K562 (cell line): ENCODE measurements around the gene SIMC1. TPM values are rescaled to one million over a fixed set of nuclear protein-coding genes. Genes with fewer than 3 reads are reported as not detected.

Experiments used
- ARID1B ChIP-seq: fragments of 450-650 bp; IDR thresholded peaks from 2 replicates; pipeline ENCODE4 v1.6.1; 2016; ENCODE audit warnings: antibody characterized with exemption, mild to moderate bottlenecking, inconsistent platforms
- BHLHE40 ChIP-seq: IDR thresholded peaks from 2 replicates; pipeline ENCODE4 v1.6.1; 2011; ENCODE audit warnings: low read length, improper control_type of control experiment
- BRD9 ChIP-seq: fragments of 450-650 bp; IDR thresholded peaks from 2 replicates; pipeline ENCODE4 v1.6.1; 2018; ENCODE audit warnings: low read depth; ENCODE audit not compliant: partially characterized antibody
- C11orf30 ChIP-seq: fragments of 450-650 bp; IDR thresholded peaks from 2 replicates; pipeline ENCODE4 v1.6.1; 2016; ENCODE audit warnings: low read depth, mild to moderate bottlenecking
- CHCHD3 ChIP-seq: fragments of 250-450 bp; sonication (Bioruptor Pico); IDR thresholded peaks from 2 replicates; pipeline ENCODE4 v2.1.2; 2022; ENCODE audit warnings: mild to moderate bottlenecking
- CREB3L1 ChIP-seq: fragments of 450-650 bp; IDR thresholded peaks from 2 replicates; pipeline ENCODE4 v1.6.1; 2014; ENCODE audit warnings: low read depth, mild to moderate bottlenecking, moderate library complexity, borderline replicate concordance
- ESRRB ChIP-seq: fragments of 250-450 bp; sonication (Bioruptor Pico); IDR thresholded peaks from 2 replicates; pipeline ENCODE4 v1.5.0; 2020; ENCODE audit warnings: mild to moderate bottlenecking, moderate library complexity, borderline replicate concordance
- GTF2E2 ChIP-seq: fragments of 200-800 bp; sonication (Bioruptor generic); IDR thresholded peaks from 2 replicates; pipeline ENCODE4 v1.6.1; 2016; ENCODE audit warnings: missing genetic modification characterization, missing compliant biosample characterization
- IFI16 ChIP-seq: fragments of 250-450 bp; sonication (Bioruptor Pico); IDR thresholded peaks from 2 replicates; pipeline ENCODE4 v2.1.2; 2022; ENCODE audit warnings: mild to moderate bottlenecking, inconsistent platforms
- IRF2 ChIP-seq: sonication (generic); formaldehyde crosslinking; IDR thresholded peaks from 2 replicates; pipeline ENCODE4 v1.8.1; 2022; ENCODE audit warnings: mild to moderate bottlenecking, missing genetic modification reagents
- KDM1A ChIP-seq, 2 experiments: fragments of 450-650 bp; IDR thresholded peaks; 2 replicates each; pipeline ENCODE4 v1.6.1; 2016; ENCODE audit warnings: mild to moderate bottlenecking in 2 of 2
- MLX ChIP-seq, 2 experiments: fragments of 450-650 bp in 1 of 2; sonication (generic) in 1 of 2; formaldehyde crosslinking; conservative IDR thresholded peaks; 2 replicates each; pipeline versions ENCODE4 v1.4.0 to v1.8.1; 2020 to 2022; ENCODE audit warnings: mild to moderate bottlenecking in 1 of 2, missing genetic modification reagents in 1 of 2
- NCOR1 ChIP-seq: fragments of 450-650 bp; IDR thresholded peaks from 2 replicates; pipeline ENCODE4 v1.6.1; 2016; ENCODE audit warnings: mild to moderate bottlenecking, moderate library complexity
- SIX5 ChIP-seq, 2 experiments: IDR thresholded peaks; 2 replicates each; pipeline ENCODE4 v1.6.1; 2011; ENCODE audit warnings: low read length in 2 of 2, borderline replicate concordance in 1 of 2, low read depth in 1 of 2, mild to moderate bottlenecking in 1 of 2, moderate library complexity in 1 of 2; ENCODE audit not compliant: insufficient read depth in 1 of 2
- THAP7 ChIP-seq: fragments of 250-450 bp; sonication (Bioruptor Pico); IDR thresholded peaks from 2 replicates; pipeline ENCODE4 v1.5.0; 2021
- ZNF23 ChIP-seq: fragments of 250-450 bp; sonication (Bioruptor Pico); IDR thresholded peaks from 2 replicates; pipeline ENCODE4 v1.4.0; 2020; ENCODE audit warnings: mild to moderate bottlenecking
- ZNF431 ChIP-seq: sonication (generic); formaldehyde crosslinking; IDR thresholded peaks from 2 replicates; pipeline ENCODE4 v1.8.0; 2022; ENCODE audit warnings: mild to moderate bottlenecking, missing genetic modification reagents
- ZNF780A ChIP-seq: fragments of 250-450 bp; sonication (Bioruptor Pico); IDR thresholded peaks from 2 replicates; pipeline ENCODE4 v1.5.0; 2021; ENCODE audit warnings: mild to moderate bottlenecking
- polyA plus RNA-seq, 8 experiments: library from polyadenylated mRNA; depleted of rRNA in 4 of 8; stranded (reverse) in 5 of 8; unstranded in 3 of 8; fragments of >200 nt; fragmentation: Nextera tagmentation in 2 of 8; fragmentation: Illumina TruSeq in 1 of 8; extraction: Ambion mirVana in 2 of 8; extraction: Trizol in 1 of 8; gene quantifications; 2 replicates each; pipeline versions ENCODE4 v1.2.1 to v1.2.3, GENCODE V29; 2011 to 2014; ENCODE audit warnings: inconsistent platforms in 1 of 8, missing spikeins in 1 of 8
- total RNA-seq, 7 experiments: library from RNA; depleted of rRNA in 6 of 7; stranded (reverse); fragments of >200 nt in 6 of 7; fragmentation: Illumina TruSeq in 2 of 7; extraction: Trizol in 2 of 7; gene quantifications; 2 replicates each; pipeline versions ENCODE4 v1.2.1 to v1.2.3, GENCODE V29; 2011 to 2021; ENCODE audit warnings: low replicate concordance in 1 of 7

Gene SIMC1
- total and polyA plus RNA-seq, 9 of the 15 experiments (the other 6 are each of a cell fraction or from before 2014, with no cell fraction given) = 7.2 to 36.3 (median 14.7) TPM

- TF ChIP-seq CREB3L1 = peak; percentile 94
- 0 out of 2 replicates have a peak, but pooled peaks have one; percentile 63 for TF ChIP-seq CHCHD3
- TF ChIP-seq THAP7 (CRISPR knock-in tag) = peak; percentile 91
- TF ChIP-seq ZNF23 (CRISPR knock-in tag) = no peak
- peak; percentile 54 for TF ChIP-seq BRD9
- peak; percentile 33; the same call in 1 of the 2 replicates for TF ChIP-seq ZNF431
- TF ChIP-seq IRF2 (CRISPR knock-in tag) = no peak
- peak; percentile 59 for TF ChIP-seq ARID1B
- no peak for TF ChIP-seq MLX (CRISPR knock-in tag; conservative IDR thresholded peaks at IDR 0.05)
- TF ChIP-seq GTF2E2 (tag) = peak; percentile 95
- peak; percentile 81 to 86 for TF ChIP-seq SIX5 (IDR thresholded peaks at IDR 0.05; ENCODE audit: borderline replicate concordance in 1 of 2, insufficient read depth in 1 of 2, low read depth in 1 of 2, low read length in 2 of 2)
- TF ChIP-seq IFI16 = no peak
- TF ChIP-seq NCOR1 = peak; percentile 56
- TF ChIP-seq BHLHE40 = peak; percentile 57
- TF ChIP-seq ESRRB (CRISPR knock-in tag) = 0 out of 2 replicates have a peak, but pooled peaks have one; percentile 56
- TF ChIP-seq C11orf30 = peak; percentile 98
- no peak for TF ChIP-seq ZNF780A (CRISPR knock-in tag)
- no peak; a peak in 1 of 4 replicates for TF ChIP-seq KDM1A (IDR thresholded peaks at IDR 0.05)
These were observed 150.4 kb downstream of the SIMC1 start, which contains the start of the genes HIGD2A and NOP16 (continued) for GRCh38 chr5:176388444-176389134.
